Neural cell (in vitro differentiated cells): ENCODE measurements around the gene ZNF782. TPM values are rescaled to one million over a fixed set of nuclear protein-coding genes. Genes with fewer than 3 reads are reported as not detected.
"Not testable (repeated sequence)": the region's sequence is repeated elsewhere in the genome, so short reads cannot be mapped to it uniquely, and the experiment has no call there.

Experiments
- H2AFZ ChIP-seq: fragments of 200-600, 300-800 bp; sonication (generic), shearing (Covaris generic); 2 replicates; pipeline ENCODE4 v1.6.0; 2014; ENCODE audit warnings: low read depth, mild to moderate bottlenecking, antibody characterized with exemption, low read length, moderate library complexity
- H3F3A ChIP-seq: fragments of 200-600 bp; shearing (Covaris generic); 2 replicates; pipeline ENCODE4 v1.6.1; 2016; ENCODE audit warnings: mild to moderate bottlenecking, moderate library complexity, mixed read lengths, antibody characterized with exemption, low read length; ENCODE audit not compliant: insufficient read depth, poor library complexity, severe bottlenecking
- H3K27ac ChIP-seq: fragments of 200-600, 300-800 bp; sonication (generic), shearing (Covaris generic); 2 replicates; pipeline ENCODE4 v1.5.1; 2014; ENCODE audit warnings: mild to moderate bottlenecking, low read length, moderate library complexity
- H3K27me3 ChIP-seq: fragments of 300-800, 200-600 bp; sonication (generic), shearing (Covaris generic); 2 replicates; pipeline ENCODE4 v1.6.0; 2014; ENCODE audit warnings: mild to moderate bottlenecking, low read depth, low read length, moderate library complexity; ENCODE audit not compliant: insufficient read depth
- H3K36me3 ChIP-seq: fragments of 300-800, 200-600 bp; sonication (generic), shearing (Covaris generic); 2 replicates; pipeline ENCODE4 v1.5.1; 2014; ENCODE audit warnings: mild to moderate bottlenecking, antibody characterized with exemption, low read length, moderate library complexity; ENCODE audit not compliant: insufficient read depth
- H3K4me2 ChIP-seq: fragments of 300-800, 200-600 bp; sonication (generic), shearing (Covaris generic); 2 replicates; pipeline ENCODE4 v1.6.0; 2014; ENCODE audit warnings: mild to moderate bottlenecking, low read length
- H3K4me3 ChIP-seq: fragments of 300-800, 200-600 bp; sonication (generic), shearing (Covaris generic); 2 replicates; pipeline ENCODE4 v1.5.1; 2014; ENCODE audit warnings: mild to moderate bottlenecking, low read length, moderate library complexity
- H3K79me2 ChIP-seq: fragments of 200-600 bp; shearing (Covaris generic); replicated peaks from 2 replicates; pipeline ENCODE4 v1.6.0; 2014; ENCODE audit warnings: mild to moderate bottlenecking, low read length, moderate library complexity; ENCODE audit not compliant: insufficient read depth
- H3K9ac ChIP-seq: fragments of 300-800, 200-600 bp; sonication (generic), shearing (Covaris generic); 2 replicates; pipeline ENCODE4 v1.6.1; 2016; ENCODE audit warnings: mild to moderate bottlenecking, low read length, mixed read lengths
- H3K9me2 ChIP-seq: fragments of 200-600 bp; shearing (Covaris generic); 2 replicates; pipeline ENCODE4 v1.6.1; 2016; ENCODE audit warnings: mild to moderate bottlenecking, low read length, mixed read lengths; ENCODE audit not compliant: insufficient read depth
- H3K9me3 ChIP-seq: fragments of 200-600, 300-800 bp; sonication (generic), shearing (Covaris generic); 2 replicates; pipeline ENCODE4 v1.6.1; 2016; ENCODE audit warnings: mild to moderate bottlenecking, mixed run types, low read length, moderate library complexity, mixed read lengths
- H4K20me1 ChIP-seq: fragments of 200-600 bp; shearing (Covaris generic); 2 replicates; pipeline ENCODE4 v1.6.1; 2016; ENCODE audit warnings: mild to moderate bottlenecking, mixed run types; ENCODE audit not compliant: insufficient read depth
- CTCF ChIP-seq: fragments of 450-650 bp; IDR thresholded peaks from 2 replicates; pipeline ENCODE4 v1.5.1; 2014; ENCODE audit warnings: antibody characterized with exemption, mild to moderate bottlenecking, moderate library complexity; ENCODE audit not compliant: poor library complexity, severe bottlenecking
- EP300 ChIP-seq: fragments of 450-650 bp; conservative IDR thresholded peaks from 2 replicates; pipeline ENCODE4 v1.6.1; 2014; ENCODE audit warnings: antibody characterized with exemption, mild to moderate bottlenecking, moderate library complexity; ENCODE audit not compliant: poor library complexity, severe bottlenecking
- EZH2 ChIP-seq: fragments of 200-600, 300-800 bp; shearing (Covaris generic), sonication (generic); IDR thresholded peaks from 2 replicates; pipeline ENCODE4 v1.6.1; 2014; ENCODE audit warnings: antibody characterized with exemption, low read length, borderline replicate concordance, mild to moderate bottlenecking; ENCODE audit not compliant: insufficient read depth, poor library complexity, severe bottlenecking
- MXI1 ChIP-seq: fragments of 450-650 bp; conservative IDR thresholded peaks from 2 replicates; pipeline ENCODE4 v1.6.1; 2014; ENCODE audit warnings: antibody characterized with exemption, mild to moderate bottlenecking; ENCODE audit not compliant: poor library complexity, severe bottlenecking
- POLR2AphosphoS5 ChIP-seq: IDR thresholded peaks from 2 replicates; pipeline ENCODE4 v1.6.1; 2012
- RAD21 ChIP-seq: fragments of 450-650 bp; conservative IDR thresholded peaks from 2 replicates; pipeline ENCODE4 v1.6.1; 2014; ENCODE audit warnings: antibody characterized with exemption, mild to moderate bottlenecking, moderate library complexity
- REST ChIP-seq: IDR thresholded peaks from 2 replicates; pipeline ENCODE4 v1.6.1; 2012; ENCODE audit warnings: borderline replicate concordance
- SMC3 ChIP-seq: fragments of 450-650 bp; conservative IDR thresholded peaks from 2 replicates; pipeline ENCODE4 v1.6.1; 2014; ENCODE audit warnings: antibody characterized with exemption, mild to moderate bottlenecking, moderate library complexity; ENCODE audit not compliant: poor library complexity
- TAF1 ChIP-seq: IDR thresholded peaks from 2 replicates; pipeline ENCODE4 v1.6.1; 2012; ENCODE audit warnings: low read depth
- polyA minus RNA-seq: library from RNA; depleted of rRNA, polyadenylated mRNA; stranded (reverse); fragments of >200 nt; gene quantifications from 2 replicates; pipeline ENCODE4 v1.2.3, GENCODE V29; 2014
- polyA plus RNA-seq: library from polyadenylated mRNA; depleted of rRNA; stranded (reverse); fragments of >200 nt; gene quantifications from 2 replicates; pipeline ENCODE4 v1.2.3, GENCODE V29; 2014

ZNF782 gene
- polyA plus RNA-seq (5.4 and 6.0 TPM in 2 replicates), polyA minus RNA-seq (42.5 and 47.7 TPM in 2 replicates)

- peak within 1 kb of the TSS; percentile 87 for H3K4me3 ChIP-seq
- H4K20me1 ChIP-seq, result no peaks in the 10 kb centered on the region
- no peaks in the 10 kb centered on the region for H3K9me2 ChIP-seq
- peak within 1 kb of the TSS; percentile 63 for H3K9ac ChIP-seq
- peak within 1 kb of the TSS; percentile 13 for H3K27ac ChIP-seq
- H3K9me3 ChIP-seq, result no peaks in the 10 kb centered on the region
- TF ChIP-seq TAF1 (peak; percentile 31), EZH2 (no peak), SMC3 (peak; percentile 42), EP300 (no peak), REST (peak; percentile 75), POLR2AphosphoS5 (peak; percentile 51), CTCF (no peak), RAD21 (peak; percentile 25), MXI1 (peak; percentile 81)
- H2AFZ ChIP-seq, result no peak within 1 kb of the TSS
- no peaks in the 10 kb centered on the region for H3K27me3 ChIP-seq
- H3F3A ChIP-seq, result no peaks in the 10 kb centered on the region
- H3K36me3 ChIP-seq, result no peaks in the 10 kb centered on the region
- peak within 1 kb of the TSS; percentile 95 for H3K4me2 ChIP-seq
- peaks cover 12% of the 10 kb centered on the region for H3K79me2 ChIP-seq
Observed at GRCh38 chr9:96853781-96854650, at the start of gene ZNF782. TSS of gene ZNF782 (minus strand) at chr9:96854514. CDS start at chr9:96851961, 2,553 bp downstream.

- not testable (repeated sequence) for H3K4me2 ChIP-seq, H2AFZ ChIP-seq, H3K79me2 ChIP-seq, H3K27ac ChIP-seq, H3K27me3 ChIP-seq, H3K9me3 ChIP-seq, H3F3A ChIP-seq, H3K4me3 ChIP-seq, H4K20me1 ChIP-seq, H3K36me3 ChIP-seq, H3K9me2 ChIP-seq, H3K9ac ChIP-seq
Observed at GRCh38 chr9:96900010-96900409, 45.7 kb upstream of the ZNF782 start.
